Suprapubic skin (tissue), 4 donors: ENCODE results near the gene WLS.

Experiments
- CTCF ChIP-seq, 2 donors: fragments of 200-600 bp in 1 of 2; fragments of 450-650 bp in 1 of 2; sonication (generic) in 1 of 2; IDR thresholded peaks; one replicate each; pipeline ENCODE4 v1.5.1; 2016 to 2019; ENCODE audit warnings: antibody characterized with exemption in 2 of 2, mild to moderate bottlenecking in 1 of 2, moderate library complexity in 1 of 2
- POLR2A ChIP-seq, 2 donors: fragments of 450-650 bp; IDR thresholded peaks; one replicate each; pipeline ENCODE4 v1.6.1; 2017; ENCODE audit warnings: antibody characterized with exemption in 2 of 2, mild to moderate bottlenecking in 2 of 2, moderate library complexity in 2 of 2
- POLR2AphosphoS5 ChIP-seq, 3 donors: sonication (generic); formaldehyde crosslinking; IDR thresholded peaks; one replicate each; pipeline ENCODE4 v1.6.1; 2017; ENCODE audit warnings: antibody characterized with exemption in 3 of 3

- TF ChIP-seq POLR2AphosphoS5 (IDR thresholded peaks at IDR 0.05) = no peak
- no peak for TF ChIP-seq CTCF (IDR thresholded peaks at IDR 0.05)
- TF ChIP-seq POLR2A (IDR thresholded peaks at IDR 0.05) = no peak
These were observed 32.7 kb downstream of the WLS start for GRCh38 chr1:68199603-68200002.
